ENCODE results near the gene NNMT. TPM values are rescaled to one million over a fixed set of nuclear protein-coding genes. Genes with fewer than 3 reads are reported as not detected.

Gene NNMT
- total RNA-seq, 1 donor from 2014 or later = 1,040 TPM

GRCh38 chr11:114290503-114291235 lies 5.5 kb upstream of the NNMT start:
- TF ChIP-seq CTCF (IDR thresholded peaks at IDR 0.05) = no peak
- H3K27ac ChIP-seq = peak overlapping the region; percentile 97 to 99
- intact Hi-C loops (cut with DNase I) = no loop called here
- peaks cover 3 to 39% of the 10 kb centered on the region in 2 donors for H3K4me1 ChIP-seq
- no peaks in the 10 kb centered on the region for H3K9me3 ChIP-seq
- DNase-seq (ENCODE audit: low spot score in 2 of 2) = no peak
- H3K4me3 ChIP-seq = no peak overlapping the region
- H3K27me3 ChIP-seq = no peaks in the 10 kb centered on the region
- H3K36me3 ChIP-seq = no peaks in the 10 kb centered on the region

- DNase-seq (ENCODE audit: low spot score in 2 of 2) = no peak
- H3K4me1 ChIP-seq = peaks cover 3 to 39% of the 10 kb centered on the region in 2 donors
- peak overlapping the region; percentile 10 to 37 for H3K4me3 ChIP-seq
- intact Hi-C loops (cut with DNase I) = no loop called here
- no peak for TF ChIP-seq CTCF (IDR thresholded peaks at IDR 0.05)
- H3K36me3 ChIP-seq = no peaks in the 10 kb centered on the region
- no peaks in the 10 kb centered on the region for H3K9me3 ChIP-seq
- no peaks in the 10 kb centered on the region for H3K27me3 ChIP-seq
- peak overlapping the region; percentile 97 to 99 for H3K27ac ChIP-seq
Observed at GRCh38 chr11:114291381-114291780, 4.8 kb upstream of the NNMT start.

- H3K27me3 ChIP-seq = no peaks in the 10 kb centered on the region
- H3K36me3 ChIP-seq = no peaks in the 10 kb centered on the region
- peaks cover 3 to 39% of the 10 kb centered on the region in 2 donors for H3K4me1 ChIP-seq
- no peak for TF ChIP-seq CTCF (IDR thresholded peaks at IDR 0.05)
- no peak for DNase-seq (ENCODE audit: low spot score in 2 of 2)
- H3K27ac ChIP-seq = peak overlapping the region; percentile 97 to 99
- no peaks in the 10 kb centered on the region for H3K9me3 ChIP-seq
- intact Hi-C loops (cut with DNase I) = no loop called here
- H3K4me3 ChIP-seq = peak overlapping the region; percentile 10 to 37
Observed at GRCh38 chr11:114291842-114292680, 4.1 kb upstream of the NNMT start.

GRCh38 chr11:114293201-114293711 lies 2.9 kb upstream of the NNMT start:
- no peak for TF ChIP-seq CTCF (IDR thresholded peaks at IDR 0.05)
- Histone ChIP-seq H3K36me3 (peaks cover 4 to 9% of the 10 kb centered on the region in 2 donors), H3K4me1 (peaks cover 3 to 39% of the 10 kb centered on the region in 2 donors), H3K27me3 (no peaks in the 10 kb centered on the region), H3K27ac (peak overlapping the region; percentile 97 to 99), H3K9me3 (no peaks in the 10 kb centered on the region), H3K4me3 (no peak overlapping the region)
- intact Hi-C loops (cut with DNase I) = no loop called here
- DNase-seq (ENCODE audit: low spot score in 2 of 2) = no peak

- Histone ChIP-seq H3K36me3 (peaks cover 21 to 44% of the 10 kb centered on the region in 2 donors), H3K4me3 (peak overlapping the region; percentile 47 to 76), H3K27me3 (no peaks in the 10 kb centered on the region), H3K27ac (peak overlapping the region; percentile 97 to 99), H3K9me3 (peaks cover 0 to 9% of the 10 kb centered on the region in 2 donors), H3K4me1 (peaks cover 3 to 26% of the 10 kb centered on the region in 2 donors)
- no peak for DNase-seq (ENCODE audit: low spot score in 2 of 2)
- intact Hi-C loops (cut with DNase I) = loop anchor here (1.0 to 5.0 kb wide), 3 partner anchors 11 to 134 kb away; partner anchors contain the start of genes C11orf71 and RBM7
- TF ChIP-seq CTCF (IDR thresholded peaks at IDR 0.05) = no peak
Observed at GRCh38 chr11:114296605-114297372, 590 bp downstream of the NNMT start.

All from ascending aorta (tissue), 2 donors.